Liver (tissue), 9 donors: ENCODE results near the gene THSD4. TPM values are rescaled to one million over a fixed set of nuclear protein-coding genes. Genes with fewer than 3 reads are reported as not detected.

Source experiments
- DNase-seq: peaks from one replicate; pipeline ENCODE4 v3.0.0-alpha.2; 2017; ENCODE audit warnings: low spot score
- H3K27ac ChIP-seq, 2 donors: one replicate each; pipeline ENCODE4 v1.7.0; 2013; ENCODE audit warnings: inconsistent platforms in 2 of 2, low read length in 2 of 2, control low read depth in 1 of 2, low read depth in 1 of 2, mild to moderate bottlenecking in 1 of 2
- H3K27me3 ChIP-seq, 4 donors: one replicate each; pipeline versions ENCODE4 v1.6.1 to v1.7.0; 2013; ENCODE audit warnings: low read length in 3 of 4, inconsistent platforms in 1 of 4, mild to moderate bottlenecking in 1 of 4, moderate library complexity in 1 of 4; ENCODE audit not compliant: control insufficient read depth in 4 of 4, insufficient read depth in 4 of 4
- H3K36me3 ChIP-seq, 4 donors: one replicate each; pipeline versions ENCODE4 v1.6.1 to v1.7.0; 2013; ENCODE audit warnings: low read length in 3 of 4, mild to moderate bottlenecking in 3 of 4, low read depth in 1 of 4, moderate library complexity in 1 of 4; ENCODE audit not compliant: control insufficient read depth in 4 of 4, insufficient read depth in 3 of 4
- H3K4me1 ChIP-seq, 4 donors: one replicate each; pipeline versions ENCODE4 v1.6.1 to v1.7.0; 2013; ENCODE audit warnings: low read length in 3 of 4, mild to moderate bottlenecking in 3 of 4, moderate library complexity in 1 of 4; ENCODE audit not compliant: control insufficient read depth in 4 of 4, insufficient read depth in 4 of 4
- H3K4me3 ChIP-seq, 3 donors: one replicate each; pipeline versions ENCODE4 v1.6.1 to v1.7.0; 2013; ENCODE audit warnings: low read length in 3 of 3, control low read depth in 1 of 3, low read depth in 1 of 3, mild to moderate bottlenecking in 1 of 3
- H3K9ac ChIP-seq, 2 donors: one replicate each; pipeline ENCODE4 v1.7.0; 2013; ENCODE audit warnings: low read length in 2 of 2, mild to moderate bottlenecking in 2 of 2, moderate library complexity in 2 of 2, control low read depth in 1 of 2, low read depth in 1 of 2
- H3K9me3 ChIP-seq, 4 donors: one replicate each; pipeline versions ENCODE4 v1.6.1 to v1.7.0; 2013; ENCODE audit warnings: low read length in 3 of 4; ENCODE audit not compliant: control insufficient read depth in 4 of 4
- FOXA1 ChIP-seq: IDR thresholded peaks from 2 replicates; pipeline ENCODE4 v1.6.1; 2016; ENCODE audit warnings: antibody characterized with exemption
- FOXA2 ChIP-seq: IDR thresholded peaks from 2 replicates; pipeline ENCODE4 v1.6.1; 2016; ENCODE audit warnings: antibody characterized with exemption
- GABPA ChIP-seq, 2 donors: IDR thresholded peaks in 1 of 2; conservative IDR thresholded peaks in 1 of 2; 2 replicates each; pipeline ENCODE4 v1.6.1; 2016; ENCODE audit warnings: antibody characterized with exemption in 2 of 2, mild to moderate bottlenecking in 1 of 2, moderate library complexity in 1 of 2
- HNF4A ChIP-seq, 2 donors: conservative IDR thresholded peaks; 2 replicates each; pipeline ENCODE4 v1.6.1; 2016; ENCODE audit warnings: antibody characterized with exemption in 2 of 2, mild to moderate bottlenecking in 2 of 2
- HNF4G ChIP-seq: IDR thresholded peaks from 2 replicates; pipeline ENCODE4 v1.6.1; 2016; ENCODE audit warnings: antibody characterized with exemption
- JUND ChIP-seq, 2 donors: IDR thresholded peaks; 2 replicates each; pipeline ENCODE4 v1.6.1; 2016; ENCODE audit warnings: antibody characterized with exemption in 2 of 2
- NR2F2 ChIP-seq: IDR thresholded peaks from 2 replicates; pipeline ENCODE4 v1.6.1; 2016; ENCODE audit warnings: antibody characterized with exemption
- RAD21 ChIP-seq, 2 donors: IDR thresholded peaks; 2 replicates each; pipeline ENCODE4 v1.6.1; 2016; ENCODE audit warnings: antibody characterized with exemption in 2 of 2, mild to moderate bottlenecking in 2 of 2
- RXRA ChIP-seq, 2 donors: IDR thresholded peaks; 2 replicates each; pipeline ENCODE4 v1.6.1; 2017 to 2018; ENCODE audit warnings: antibody characterized with exemption in 2 of 2, mild to moderate bottlenecking in 1 of 2
- SP1 ChIP-seq: IDR thresholded peaks from 2 replicates; pipeline ENCODE4 v1.6.1; 2018; ENCODE audit warnings: antibody characterized with exemption, mild to moderate bottlenecking
- TAF1 ChIP-seq: conservative IDR thresholded peaks from 2 replicates; pipeline ENCODE4 v1.6.1; 2016; ENCODE audit warnings: antibody characterized with exemption, mild to moderate bottlenecking
- YY1 ChIP-seq: IDR thresholded peaks from 2 replicates; pipeline ENCODE4 v1.6.1; 2016; ENCODE audit warnings: antibody characterized with exemption, mild to moderate bottlenecking
- WGBS: extraction: QIAGEN DNeasy Blood & Tissue Kit; methylation state at CpG from one replicate; pipeline ENCODE4 v1.1.7; 2013; 5-methylcytosine and 5-hydroxymethylcytosine counted together
- polyA plus RNA-seq, 2 donors: library from polyadenylated mRNA; stranded (reverse) in 1 of 2; unstranded in 1 of 2; fragments of 200-250 nt in 1 of 2; fragments of >200 nt in 1 of 2; fragmentation: Nextera tagmentation in 1 of 2; extraction: Ambion mirVana in 1 of 2; gene quantifications; one replicate each; pipeline versions ENCODE4 v1.2.1 to v1.2.3, GENCODE V29; 2013 to 2015
- total RNA-seq, 2 donors: library from RNA; depleted of rRNA; stranded (reverse); fragments of >200 nt; gene quantifications; one replicate each; pipeline ENCODE4 v1.2.3, GENCODE V29; 2014
- TF ChIP-seq, protein P1 (sequence below): IDR thresholded peaks from 2 replicates; pipeline ENCODE4 v1.6.1; 2016; ENCODE audit warnings: antibody characterized with exemption
- TF ChIP-seq, protein P2 (sequence below): IDR thresholded peaks from 2 replicates; pipeline ENCODE4 v1.6.1; 2016; ENCODE audit warnings: antibody characterized with exemption, mild to moderate bottlenecking
- TF ChIP-seq, protein P3 (sequence below): fragments of 150-350 bp; IDR thresholded peaks from 2 replicates; pipeline ENCODE4 v1.5.1; 2017; ENCODE audit warnings: improper control_type of control experiment, low read depth, low read length; ENCODE audit not compliant: missing input control
- TF ChIP-seq, protein P4 (sequence below): IDR thresholded peaks from 2 replicates; pipeline ENCODE4 v1.6.1; 2016; ENCODE audit warnings: antibody characterized with exemption
- donor health status: healthy.
- donor health status: healthy.
- donor health status: healthy.
- donor health status: healthy.
- donor health status: healthy.

The THSD4 gene
- total and polyA plus RNA-seq, 4 donors = 0.23 to 11.5 (median 1.9) TPM

DNA sequence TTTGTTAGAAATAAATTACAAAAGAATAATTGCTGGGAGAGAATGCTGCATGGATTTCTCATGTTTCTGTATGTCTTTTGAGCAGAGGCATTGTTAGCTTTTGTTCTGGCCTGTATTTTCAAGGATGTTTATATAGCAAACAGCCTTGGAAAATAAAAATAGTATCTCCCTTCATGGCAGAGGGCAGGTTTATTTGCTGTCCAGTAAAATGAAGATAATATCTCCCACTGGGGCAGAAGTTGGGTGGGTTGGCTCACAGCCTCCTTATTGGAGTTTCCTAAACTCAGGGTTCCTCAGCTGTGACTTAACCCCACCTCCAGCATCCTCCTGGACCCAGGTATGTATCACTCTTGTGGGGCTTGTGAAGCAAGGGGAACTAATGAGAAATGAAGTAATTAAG lies 43.7 kb upstream of the THSD4 start:
- Histone ChIP-seq H3K36me3 (no peaks in the 10 kb centered on the region), H3K27me3 (no peaks in the 10 kb centered on the region), H3K9ac (no peak overlapping the region), H3K27ac (no peak overlapping the region), H3K4me1 (no peaks in the 10 kb centered on the region), H3K4me3 (no peak overlapping the region), H3K9me3 (no peaks in the 10 kb centered on the region)
- TF ChIP-seq HNF4A (conservative IDR thresholded peaks at IDR 0.05) (no peak), RXRA (IDR thresholded peaks at IDR 0.05) (no peak), FOXA2 (no peak), YY1 (no peak), HNF4G (no peak), TAF1 (no peak), GABPA (IDR thresholded peaks at IDR 0.05 in 1 of 2, conservative IDR thresholded peaks at IDR 0.05 in 1 of 2) (no peak), SP1 (no peak), FOXA1 (no peak), JUND (IDR thresholded peaks at IDR 0.05) (no peak), RAD21 (IDR thresholded peaks at IDR 0.05) (no peak), NR2F2 (no peak)
- TF ChIP-seq, protein P1, sequence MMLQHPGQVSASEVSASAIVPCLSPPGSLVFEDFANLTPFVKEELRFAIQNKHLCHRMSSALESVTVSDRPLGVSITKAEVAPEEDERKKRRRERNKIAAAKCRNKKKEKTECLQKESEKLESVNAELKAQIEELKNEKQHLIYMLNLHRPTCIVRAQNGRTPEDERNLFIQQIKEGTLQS = no peak
- TF ChIP-seq, protein P2, sequence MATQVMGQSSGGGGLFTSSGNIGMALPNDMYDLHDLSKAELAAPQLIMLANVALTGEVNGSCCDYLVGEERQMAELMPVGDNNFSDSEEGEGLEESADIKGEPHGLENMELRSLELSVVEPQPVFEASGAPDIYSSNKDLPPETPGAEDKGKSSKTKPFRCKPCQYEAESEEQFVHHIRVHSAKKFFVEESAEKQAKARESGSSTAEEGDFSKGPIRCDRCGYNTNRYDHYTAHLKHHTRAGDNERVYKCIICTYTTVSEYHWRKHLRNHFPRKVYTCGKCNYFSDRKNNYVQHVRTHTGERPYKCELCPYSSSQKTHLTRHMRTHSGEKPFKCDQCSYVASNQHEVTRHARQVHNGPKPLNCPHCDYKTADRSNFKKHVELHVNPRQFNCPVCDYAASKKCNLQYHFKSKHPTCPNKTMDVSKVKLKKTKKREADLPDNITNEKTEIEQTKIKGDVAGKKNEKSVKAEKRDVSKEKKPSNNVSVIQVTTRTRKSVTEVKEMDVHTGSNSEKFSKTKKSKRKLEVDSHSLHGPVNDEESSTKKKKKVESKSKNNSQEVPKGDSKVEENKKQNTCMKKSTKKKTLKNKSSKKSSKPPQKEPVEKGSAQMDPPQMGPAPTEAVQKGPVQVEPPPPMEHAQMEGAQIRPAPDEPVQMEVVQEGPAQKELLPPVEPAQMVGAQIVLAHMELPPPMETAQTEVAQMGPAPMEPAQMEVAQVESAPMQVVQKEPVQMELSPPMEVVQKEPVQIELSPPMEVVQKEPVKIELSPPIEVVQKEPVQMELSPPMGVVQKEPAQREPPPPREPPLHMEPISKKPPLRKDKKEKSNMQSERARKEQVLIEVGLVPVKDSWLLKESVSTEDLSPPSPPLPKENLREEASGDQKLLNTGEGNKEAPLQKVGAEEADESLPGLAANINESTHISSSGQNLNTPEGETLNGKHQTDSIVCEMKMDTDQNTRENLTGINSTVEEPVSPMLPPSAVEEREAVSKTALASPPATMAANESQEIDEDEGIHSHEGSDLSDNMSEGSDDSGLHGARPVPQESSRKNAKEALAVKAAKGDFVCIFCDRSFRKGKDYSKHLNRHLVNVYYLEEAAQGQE = no peak
- TF ChIP-seq, protein P3, sequence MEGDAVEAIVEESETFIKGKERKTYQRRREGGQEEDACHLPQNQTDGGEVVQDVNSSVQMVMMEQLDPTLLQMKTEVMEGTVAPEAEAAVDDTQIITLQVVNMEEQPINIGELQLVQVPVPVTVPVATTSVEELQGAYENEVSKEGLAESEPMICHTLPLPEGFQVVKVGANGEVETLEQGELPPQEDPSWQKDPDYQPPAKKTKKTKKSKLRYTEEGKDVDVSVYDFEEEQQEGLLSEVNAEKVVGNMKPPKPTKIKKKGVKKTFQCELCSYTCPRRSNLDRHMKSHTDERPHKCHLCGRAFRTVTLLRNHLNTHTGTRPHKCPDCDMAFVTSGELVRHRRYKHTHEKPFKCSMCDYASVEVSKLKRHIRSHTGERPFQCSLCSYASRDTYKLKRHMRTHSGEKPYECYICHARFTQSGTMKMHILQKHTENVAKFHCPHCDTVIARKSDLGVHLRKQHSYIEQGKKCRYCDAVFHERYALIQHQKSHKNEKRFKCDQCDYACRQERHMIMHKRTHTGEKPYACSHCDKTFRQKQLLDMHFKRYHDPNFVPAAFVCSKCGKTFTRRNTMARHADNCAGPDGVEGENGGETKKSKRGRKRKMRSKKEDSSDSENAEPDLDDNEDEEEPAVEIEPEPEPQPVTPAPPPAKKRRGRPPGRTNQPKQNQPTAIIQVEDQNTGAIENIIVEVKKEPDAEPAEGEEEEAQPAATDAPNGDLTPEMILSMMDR = no peak
- TF ChIP-seq, protein P4, sequence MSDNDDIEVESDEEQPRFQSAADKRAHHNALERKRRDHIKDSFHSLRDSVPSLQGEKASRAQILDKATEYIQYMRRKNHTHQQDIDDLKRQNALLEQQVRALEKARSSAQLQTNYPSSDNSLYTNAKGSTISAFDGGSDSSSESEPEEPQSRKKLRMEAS = no peak
- DNase-seq = no peak

DNA sequence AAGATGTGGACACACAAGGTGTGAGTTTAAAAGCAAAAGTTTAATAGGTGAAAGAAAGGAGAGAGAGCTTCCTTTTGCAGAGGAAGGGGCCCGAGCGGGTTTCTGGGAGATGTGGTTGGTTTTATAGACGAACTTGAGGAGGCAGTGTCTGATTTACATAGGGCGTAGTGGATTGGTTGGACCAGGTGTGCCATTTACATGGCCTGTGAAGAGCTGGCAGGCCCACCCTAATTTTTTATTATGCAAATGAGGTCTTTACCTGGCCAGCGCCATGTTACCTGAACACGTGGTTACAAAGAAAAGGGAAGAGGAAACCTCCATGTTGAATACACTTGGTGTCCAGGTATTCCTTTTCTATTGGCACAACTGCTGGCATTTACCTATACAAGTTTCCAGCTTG lies 42.8 kb upstream of the THSD4 start:
- TF ChIP-seq JUND (IDR thresholded peaks at IDR 0.05) = no peak
- no peak for TF ChIP-seq FOXA1
- no peak for TF ChIP-seq FOXA2
- no peak for TF ChIP-seq RXRA (IDR thresholded peaks at IDR 0.05)
- TF ChIP-seq RAD21 (IDR thresholded peaks at IDR 0.05) = no peak

More for the DNA sequence above, 42.8 kb upstream of the THSD4 start:
- no peak overlapping the region for H3K9ac ChIP-seq
- H3K27me3 ChIP-seq = no peaks in the 10 kb centered on the region
- H3K4me1 ChIP-seq = no peaks in the 10 kb centered on the region
- no peaks in the 10 kb centered on the region for H3K9me3 ChIP-seq
- H3K4me3 ChIP-seq = no peak overlapping the region
- H3K36me3 ChIP-seq = no peaks in the 10 kb centered on the region
- WGBS = 83% methylated on average over 6 of the region's 6 CpGs
- no peak for DNase-seq
- no peak overlapping the region for H3K27ac ChIP-seq
